T-helper 22 cell (primary cell): ENCODE measurements around the gene G0S2.
"Not testable (repeated sequence)": the region's sequence is repeated elsewhere in the genome, so short reads cannot be mapped to it uniquely, and the experiment has no call there.

Experiments
- DNase-seq: peaks from one replicate; pipeline ENCODE4 v3.0.0-alpha.2; 2020; ENCODE audit warnings: low read depth

Gene G0S2

DNA sequence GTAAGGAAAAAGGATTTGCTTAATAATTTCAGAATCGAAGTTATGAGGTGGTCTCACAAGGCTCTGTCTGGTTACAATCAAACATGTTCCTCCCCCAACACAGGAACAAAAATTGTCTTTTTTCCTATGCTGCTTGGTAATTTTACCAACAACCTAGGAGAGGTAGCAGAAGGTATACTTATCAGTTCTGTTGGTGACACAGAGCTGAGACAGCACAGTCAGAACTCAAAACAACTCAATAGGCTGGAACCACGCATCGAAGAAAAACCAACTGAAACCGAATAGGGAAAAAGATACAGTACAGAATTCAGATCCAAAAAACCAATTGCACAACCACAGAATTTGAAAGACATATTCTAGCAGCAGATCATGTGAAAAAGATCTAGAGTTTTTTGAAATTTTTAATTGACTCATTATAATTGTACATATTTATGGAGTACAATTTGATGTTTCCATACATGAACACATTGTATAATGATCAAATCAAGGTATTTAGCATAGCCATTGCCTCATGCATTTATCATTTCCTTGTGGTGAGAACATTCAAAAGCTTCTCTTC is 3.8 kb downstream of the G0S2 start:
- no peak for DNase-seq

GRCh38 chr1:209685821-209686220 is 10.6 kb downstream of the G0S2 start:
- DNase-seq, result peak; percentile 24

DNA sequence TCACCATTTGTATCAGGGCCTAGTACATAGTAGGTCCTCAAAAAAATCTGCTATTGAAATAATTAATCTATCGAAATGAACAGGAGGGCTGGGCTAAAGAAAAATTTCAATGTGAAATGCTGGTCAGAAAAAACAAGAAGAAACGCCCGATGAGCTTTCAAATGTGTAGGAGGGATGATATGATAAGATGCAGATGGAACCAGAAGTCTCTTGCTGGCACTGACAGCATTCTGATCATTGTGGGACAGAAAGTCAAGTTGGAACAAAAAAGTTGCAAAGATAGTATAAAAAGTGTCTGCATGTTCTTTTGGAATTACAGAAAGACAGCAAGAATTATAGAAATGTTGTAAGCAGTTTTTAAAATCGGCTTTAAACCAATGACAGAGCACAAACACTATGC is 11.1 kb downstream of the G0S2 start:
- DNase-seq, result no peak

GRCh38 chr1:209688746-209689234 is 13.6 kb downstream of the G0S2 start:
- DNase-seq, result no peak

DNA sequence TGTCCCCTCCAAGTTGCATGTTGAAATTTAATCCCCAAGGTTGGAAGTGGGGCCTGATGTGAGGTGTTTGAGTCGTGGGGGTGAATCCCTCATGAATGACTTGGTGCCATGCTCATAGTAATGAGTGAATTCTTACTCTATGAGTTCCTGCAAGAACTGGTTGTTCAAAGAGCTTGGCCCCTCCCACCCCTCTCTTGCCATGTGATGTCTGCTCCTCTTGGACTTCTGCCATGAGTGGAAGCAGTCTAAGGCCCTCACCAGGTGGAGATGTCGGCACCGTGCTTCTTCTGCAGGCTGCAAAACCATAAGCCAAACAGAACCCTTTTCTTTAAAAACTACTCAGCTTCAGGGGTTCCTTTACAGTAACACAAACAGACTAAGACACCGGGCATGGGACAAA is 14.3 kb downstream of the G0S2 start:
- DNase-seq, result no peak

DNA sequence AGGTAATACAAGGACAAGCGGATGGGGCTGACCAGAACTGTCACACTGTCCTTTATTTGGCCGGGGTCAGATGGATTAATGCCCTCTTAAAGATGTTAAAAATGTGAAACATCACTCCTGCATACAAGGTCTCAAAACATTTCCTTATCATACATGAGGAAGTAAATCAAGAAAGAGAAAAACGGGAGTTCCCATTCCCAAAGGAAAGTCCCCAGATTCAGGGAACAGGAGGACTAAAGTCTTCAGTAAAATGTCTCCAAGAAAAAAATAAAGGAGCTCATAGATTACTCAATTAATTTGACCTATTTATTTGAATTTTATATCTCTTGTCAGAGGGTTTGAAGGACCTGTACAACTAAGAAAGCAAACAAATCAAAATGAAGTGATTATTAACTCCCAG is 16.0 kb downstream of the G0S2 start:
- no peak for DNase-seq

GRCh38 chr1:209692296-209692695 is 17.1 kb downstream of the G0S2 start:
- DNase-seq, result no peak

- peak; percentile 21 for DNase-seq
Measured at GRCh38 chr1:209692745-209693504, 17.7 kb downstream of the G0S2 start.

- DNase-seq, result no peak
Measured at GRCh38 chr1:209696673-209697072, 21.5 kb downstream of the G0S2 start.

GRCh38 chr1:209697126-209697525 is 21.9 kb downstream of the G0S2 start:
- DNase-seq, result no peak

DNA sequence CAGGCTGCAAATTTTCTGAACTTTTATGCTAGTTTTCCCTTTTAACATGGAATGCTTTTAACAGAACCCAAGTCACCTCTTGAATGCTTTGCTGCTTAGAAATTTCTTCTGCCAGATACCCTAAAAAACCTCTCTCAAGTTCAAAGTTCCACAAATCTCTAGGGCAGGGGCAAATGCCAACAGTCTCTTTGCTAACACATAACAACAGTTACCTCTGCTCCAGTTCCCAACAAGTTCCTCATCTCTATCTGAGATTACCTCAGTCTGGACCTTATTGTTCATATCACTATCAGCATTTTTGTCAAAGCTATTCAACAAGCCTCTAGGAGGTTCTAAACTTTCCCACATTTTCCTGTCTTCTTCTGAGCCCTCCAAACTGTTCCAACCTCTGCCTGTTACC is 25.5 kb downstream of the G0S2 start:
- DNase-seq, result not testable (repeated sequence)

DNA sequence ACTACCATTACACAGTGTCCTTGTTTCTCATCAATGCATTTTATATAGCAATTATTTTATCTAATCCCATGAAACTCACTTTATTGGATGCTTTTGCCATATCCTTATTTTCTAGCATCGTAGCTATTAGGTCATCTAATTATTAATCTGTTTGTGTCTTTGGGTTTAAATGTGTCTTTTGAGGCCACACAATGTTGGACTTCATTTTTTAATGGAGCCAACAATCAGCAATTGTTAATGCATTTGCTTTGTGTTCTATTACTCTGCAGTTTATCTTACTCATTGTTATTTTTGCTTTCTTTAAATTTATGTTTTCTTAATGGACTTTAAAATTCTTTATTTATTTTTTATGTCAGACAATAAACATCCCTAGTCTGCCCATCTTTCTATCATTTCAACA is 27.6 kb downstream of the G0S2 start:
- DNase-seq, result no peak

DNA sequence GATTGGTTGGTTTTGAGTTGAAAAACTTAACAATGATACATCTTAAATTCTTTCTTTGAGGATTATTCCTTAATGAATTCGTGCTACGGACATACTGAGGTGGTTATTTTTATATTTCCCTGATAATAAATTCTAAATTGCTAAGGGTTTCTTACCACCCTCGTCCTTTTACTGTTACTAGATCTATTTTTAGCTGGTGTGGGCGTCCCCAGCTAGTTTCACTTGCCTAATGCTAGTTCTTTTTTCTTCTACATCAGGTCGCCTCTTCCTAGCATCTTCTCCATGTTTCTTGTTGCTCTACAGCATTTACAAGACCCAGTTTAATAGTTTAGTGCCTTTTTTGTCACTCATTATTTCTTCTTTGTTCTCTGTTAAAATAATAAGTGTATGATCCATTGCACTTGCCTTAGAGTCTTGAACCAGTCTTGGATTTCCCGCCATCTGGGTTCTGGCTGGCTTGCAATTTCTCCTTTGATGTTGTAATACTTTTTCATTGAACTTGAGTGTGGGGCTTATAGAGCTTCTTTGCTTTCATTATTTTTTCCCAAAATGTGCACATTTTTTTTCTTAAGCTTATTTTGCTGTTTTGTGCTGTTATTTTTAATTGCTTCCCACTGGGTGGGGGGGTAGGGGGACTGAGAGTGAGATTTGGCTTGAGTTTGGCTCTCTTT is 28.8 kb downstream of the G0S2 start:
- no peak for DNase-seq

GRCh38 chr1:209704584-209704983 is 29.4 kb downstream of the G0S2 start, which contains the start of gene HSD11B1:
TSS of gene HSD11B1 (plus strand) at chr1:209704846. CDS start at chr1:209704943, 97 bp downstream.
- DNase-seq, result no peak

DNA sequence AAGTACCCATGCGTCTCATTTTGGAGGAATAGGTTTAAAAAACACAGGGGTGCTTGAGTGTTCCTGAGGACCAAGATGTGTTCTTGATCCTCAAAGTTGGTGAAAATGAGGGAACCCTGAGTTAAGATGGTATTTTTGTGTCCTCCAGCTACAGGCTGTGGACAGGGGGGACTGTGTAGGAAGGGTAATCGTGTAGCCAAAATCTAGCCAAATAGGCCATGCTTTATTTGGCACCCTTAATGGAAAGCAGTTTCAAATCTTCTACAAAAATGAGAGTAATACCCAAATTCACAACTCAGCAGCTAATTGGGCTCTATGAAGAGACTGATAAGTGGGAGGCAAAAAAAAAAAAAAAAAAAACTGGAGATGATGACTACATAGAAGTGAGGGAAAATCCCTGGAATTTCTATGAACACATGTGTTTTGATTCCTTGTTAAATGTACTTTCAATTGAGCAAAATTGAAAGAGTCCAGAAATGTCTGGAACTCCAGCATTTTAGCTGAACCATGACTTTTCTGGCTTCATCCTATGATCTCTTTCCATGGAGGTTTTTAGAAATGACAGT is 29.9 kb downstream of the G0S2 start:
- no peak for DNase-seq

- no peak for DNase-seq
Measured at GRCh38 chr1:209706622-209707021, 31.4 kb downstream of the G0S2 start.

- DNase-seq, result no peak
Measured at GRCh38 chr1:209707308-209707707, 32.1 kb downstream of the G0S2 start.

GRCh38 chr1:209708297-209708696 is 33.1 kb downstream of the G0S2 start:
- no peak for DNase-seq

DNA sequence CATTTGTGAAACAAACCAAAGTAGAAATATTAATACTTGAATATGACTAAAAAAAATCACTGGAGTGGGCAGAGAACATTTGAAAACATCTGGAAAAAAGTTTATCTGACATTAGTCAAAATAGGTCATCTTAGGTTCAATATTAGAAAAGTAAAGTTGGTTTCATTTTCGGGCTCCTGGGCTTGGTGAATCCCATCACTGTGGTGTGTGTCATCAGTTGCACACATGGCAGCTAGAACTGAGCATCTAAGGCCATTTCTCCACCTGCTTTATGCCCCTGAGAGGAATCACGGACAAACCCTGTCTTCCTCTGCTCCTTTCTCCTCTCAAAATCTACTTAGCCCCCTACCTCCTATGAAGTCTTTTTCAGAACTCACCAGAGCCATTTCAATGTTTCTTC is 34.9 kb downstream of the G0S2 start:
- no peak for DNase-seq

GRCh38 chr1:209710847-209711246 is 35.6 kb downstream of the G0S2 start:
- DNase-seq, result no peak

- DNase-seq, result no peak
Measured at GRCh38 chr1:209714338-209714737, 39.1 kb downstream of the G0S2 start.

DNA sequence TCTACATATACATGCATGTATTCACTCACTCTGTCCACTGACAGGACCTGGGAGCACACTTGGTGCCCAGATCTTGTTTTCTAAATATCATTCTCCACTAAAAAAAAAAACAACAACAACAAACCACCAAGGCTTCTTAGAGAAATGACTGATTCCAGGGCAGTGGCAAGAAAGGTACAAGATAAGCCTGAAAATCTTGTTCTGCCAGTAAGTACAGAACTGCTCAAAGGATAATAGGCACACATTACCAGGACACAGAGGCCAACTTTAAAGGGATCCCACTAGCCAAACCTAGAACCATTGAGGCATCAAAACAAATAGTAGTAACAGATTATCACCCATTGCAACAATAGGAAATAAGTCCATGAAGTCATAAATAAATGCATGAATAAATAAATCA is 40.1 kb downstream of the G0S2 start:
- DNase-seq, result no peak

GRCh38 chr1:209717818-209718217 is 42.6 kb downstream of the G0S2 start:
- no peak for DNase-seq
